Memory B cell (primary cell): ENCODE data around the gene KCNJ6.
"Not testable (repeated sequence)": the region's sequence is repeated elsewhere in the genome, so short reads cannot be mapped to it uniquely, and the experiment has no call there.

Experiments used
- ATAC-seq: fragments of 150-1000 bp; cut with Tn5 transposase; 2 replicates; pipeline ENCODE4 v1.10.0; 2021; ENCODE audit warnings: low read depth, mild to moderate bottlenecking, moderate library complexity
- DNase-seq, 2 donors: peaks; one replicate each; pipeline ENCODE4 v3.0.0; 2022; ENCODE audit warnings: low spot score in 2 of 2
- H3K27ac Mint-ChIP-seq: one replicate; pipeline ENCODE4 v1.8.0; 2022; ENCODE audit warnings: mild to moderate bottlenecking, moderate library complexity, mixed read lengths
- H3K27me3 Mint-ChIP-seq: one replicate; pipeline ENCODE4 v1.8.0; 2022; ENCODE audit warnings: mixed read lengths
- H3K36me3 Mint-ChIP-seq: one replicate; pipeline ENCODE4 v1.8.0; 2022; ENCODE audit warnings: mild to moderate bottlenecking, mixed read lengths
- H3K4me1 Mint-ChIP-seq: one replicate; pipeline ENCODE4 v1.8.0; 2022; ENCODE audit warnings: mixed read lengths
- H3K4me3 Mint-ChIP-seq: one replicate; pipeline ENCODE4 v1.8.0; 2022; ENCODE audit warnings: mild to moderate bottlenecking, moderate library complexity, mixed read lengths
- H3K9me3 Mint-ChIP-seq: one replicate; pipeline ENCODE4 v1.8.0; 2022; ENCODE audit warnings: mixed read lengths

Gene KCNJ6

GRCh38 chr21:37684115-37684493, 232.2 kb downstream of the KCNJ6 start:
- H3K27me3 Mint-ChIP-seq: peaks cover 15% of the 10 kb centered on the region
- no peak overlapping the region for H3K27ac Mint-ChIP-seq
- H3K4me3 Mint-ChIP-seq: no peak overlapping the region
- DNase-seq: no peak
- ATAC-seq: no peak
- no peaks in the 10 kb centered on the region for H3K4me1 Mint-ChIP-seq
- no peaks in the 10 kb centered on the region for H3K9me3 Mint-ChIP-seq
- H3K36me3 Mint-ChIP-seq: no peaks in the 10 kb centered on the region

- Mint-ChIP-seq H3K4me3 (no peak overlapping the region), H3K27ac (no peak overlapping the region), H3K36me3 (no peaks in the 10 kb centered on the region), H3K9me3 (no peaks in the 10 kb centered on the region), H3K4me1 (no peaks in the 10 kb centered on the region), H3K27me3 (peaks cover 15% of the 10 kb centered on the region)
- ATAC-seq (no peak), DNase-seq (no peak)
These were observed 232.7 kb downstream of the KCNJ6 start for GRCh38 chr21:37683396-37684114.

GRCh38 chr21:37682966-37683365, 233.3 kb downstream of the KCNJ6 start:
- Mint-ChIP-seq H3K9me3 (peaks cover 2% of the 10 kb centered on the region), H3K27me3 (peaks cover 17% of the 10 kb centered on the region), H3K4me3 (no peak overlapping the region), H3K4me1 (no peaks in the 10 kb centered on the region), H3K36me3 (no peaks in the 10 kb centered on the region), H3K27ac (no peak overlapping the region)
- no peak for DNase-seq
- no peak for ATAC-seq

GRCh38 chr21:37677006-37677405, 239.3 kb downstream of the KCNJ6 start:
- Mint-ChIP-seq H3K36me3 (no peaks in the 10 kb centered on the region), H3K4me1 (no peaks in the 10 kb centered on the region), H3K4me3 (no peak overlapping the region), H3K27ac (no peak overlapping the region), H3K9me3 (peaks cover 2% of the 10 kb centered on the region), H3K27me3 (peaks cover 27% of the 10 kb centered on the region)
- ATAC-seq (no peak), DNase-seq (no peak)

- ATAC-seq (peak; percentile 56), DNase-seq (peak; percentile 31 to 46)
- H3K27me3 Mint-ChIP-seq: peaks cover 18% of the 10 kb centered on the region
- no peaks in the 10 kb centered on the region for H3K36me3 Mint-ChIP-seq
- peaks cover 2% of the 10 kb centered on the region for H3K9me3 Mint-ChIP-seq
- no peak overlapping the region for H3K27ac Mint-ChIP-seq
- H3K4me1 Mint-ChIP-seq: no peaks in the 10 kb centered on the region
- no peak overlapping the region for H3K4me3 Mint-ChIP-seq
These were observed 241.0 kb downstream of the KCNJ6 start for GRCh38 chr21:37675202-37675801.

- no peak for DNase-seq
These were observed 242.3 kb downstream of the KCNJ6 start for GRCh38 chr21:37673801-37674575.

GRCh38 chr21:37671381-37671780, 244.9 kb downstream of the KCNJ6 start:
- DNase-seq (no peak), ATAC-seq (no peak)
- H3K4me1 Mint-ChIP-seq: no peaks in the 10 kb centered on the region

More at GRCh38 chr21:37673801-37674575, 242.3 kb downstream of the KCNJ6 start:
- Mint-ChIP-seq H3K4me3 (no peak overlapping the region), H3K9me3 (peaks cover 2% of the 10 kb centered on the region), H3K36me3 (no peaks in the 10 kb centered on the region), H3K4me1 (no peaks in the 10 kb centered on the region), H3K27ac (no peak overlapping the region), H3K27me3 (peaks cover 16% of the 10 kb centered on the region)
- ATAC-seq: no peak

GRCh38 chr21:37670883-37671282, 245.4 kb downstream of the KCNJ6 start:
- Mint-ChIP-seq H3K27me3 (peaks cover 13% of the 10 kb centered on the region), H3K4me1 (no peaks in the 10 kb centered on the region), H3K27ac (no peak overlapping the region), H3K9me3 (no peaks in the 10 kb centered on the region), H3K36me3 (no peaks in the 10 kb centered on the region), H3K4me3 (no peak overlapping the region)
- no peak for ATAC-seq
- no peak for DNase-seq

More at GRCh38 chr21:37671381-37671780, 244.9 kb downstream of the KCNJ6 start:
- Mint-ChIP-seq H3K4me3 (no peak overlapping the region), H3K9me3 (no peaks in the 10 kb centered on the region), H3K27me3 (peaks cover 13% of the 10 kb centered on the region), H3K27ac (no peak overlapping the region), H3K36me3 (no peaks in the 10 kb centered on the region)

- Mint-ChIP-seq H3K36me3 (no peaks in the 10 kb centered on the region), H3K4me1 (no peaks in the 10 kb centered on the region), H3K27ac (no peak overlapping the region), H3K27me3 (peaks cover 8% of the 10 kb centered on the region), H3K4me3 (no peak overlapping the region), H3K9me3 (no peaks in the 10 kb centered on the region)
- ATAC-seq (no peak), DNase-seq (no peak)
These were observed 247.0 kb downstream of the KCNJ6 start for GRCh38 chr21:37669249-37669648.

- H3K4me1 Mint-ChIP-seq: no peaks in the 10 kb centered on the region
- DNase-seq: no peak
- no peak overlapping the region for H3K27ac Mint-ChIP-seq
- no peaks in the 10 kb centered on the region for H3K9me3 Mint-ChIP-seq
- peaks cover 5% of the 10 kb centered on the region for H3K27me3 Mint-ChIP-seq
- ATAC-seq: no peak
- no peak overlapping the region for H3K4me3 Mint-ChIP-seq
- no peaks in the 10 kb centered on the region for H3K36me3 Mint-ChIP-seq
These were observed 247.6 kb downstream of the KCNJ6 start for GRCh38 chr21:37668462-37669239.

GRCh38 chr21:37667380-37667779, 248.9 kb downstream of the KCNJ6 start:
- H3K9me3 Mint-ChIP-seq: no peaks in the 10 kb centered on the region
- peaks cover 3% of the 10 kb centered on the region for H3K27me3 Mint-ChIP-seq
- H3K36me3 Mint-ChIP-seq: no peaks in the 10 kb centered on the region
- ATAC-seq (no peak), DNase-seq (no peak)
- no peak overlapping the region for H3K27ac Mint-ChIP-seq
- no peaks in the 10 kb centered on the region for H3K4me1 Mint-ChIP-seq
- H3K4me3 Mint-ChIP-seq: no peak overlapping the region

GRCh38 chr21:37665230-37666024, 250.8 kb downstream of the KCNJ6 start:
- no peaks in the 10 kb centered on the region for H3K9me3 Mint-ChIP-seq
- ATAC-seq (no peak), DNase-seq (no peak)
- no peak overlapping the region for H3K27ac Mint-ChIP-seq
- H3K4me1 Mint-ChIP-seq: no peaks in the 10 kb centered on the region
- peaks cover 3% of the 10 kb centered on the region for H3K27me3 Mint-ChIP-seq
- H3K36me3 Mint-ChIP-seq: no peaks in the 10 kb centered on the region
- H3K4me3 Mint-ChIP-seq: no peak overlapping the region

GRCh38 chr21:37662227-37662626, 254.0 kb downstream of the KCNJ6 start:
- not testable (repeated sequence) for H3K9me3 Mint-ChIP-seq, ATAC-seq, H3K4me3 Mint-ChIP-seq, H3K4me1 Mint-ChIP-seq, H3K27me3 Mint-ChIP-seq, H3K36me3 Mint-ChIP-seq, DNase-seq, H3K27ac Mint-ChIP-seq
